Measurements from ENCODE around the gene L3MBTL4.

DNA sequence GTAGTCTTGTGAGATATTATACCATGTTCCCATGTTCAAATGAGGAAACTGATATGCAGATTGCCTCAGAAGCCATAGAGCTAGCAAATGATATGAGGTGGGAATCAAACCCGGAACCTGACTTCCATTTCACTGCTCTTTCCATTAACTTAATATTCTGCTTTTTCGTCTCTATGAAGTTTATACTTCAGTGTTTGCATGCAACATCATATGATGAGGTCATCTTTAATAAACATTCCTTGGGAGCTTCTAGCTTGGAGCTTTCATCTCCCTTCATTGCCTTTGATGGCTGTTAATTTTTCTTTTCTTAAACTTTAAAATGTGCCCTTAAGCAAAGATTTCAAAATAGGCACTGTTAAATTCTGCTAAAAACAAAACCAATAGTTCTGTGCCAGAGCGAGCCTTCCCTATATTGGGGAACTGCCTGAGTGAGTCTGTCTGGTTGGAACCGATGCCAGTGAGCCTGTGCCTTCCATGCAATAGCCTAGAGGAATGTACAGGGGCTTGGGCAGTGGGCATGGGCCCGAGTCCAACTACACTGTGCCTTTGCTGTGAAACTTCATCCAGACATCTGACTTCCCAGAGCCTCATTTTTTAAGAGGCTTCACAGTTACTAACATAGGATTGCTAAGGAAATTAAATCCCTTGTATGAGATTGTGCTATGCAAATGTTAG, 428.3 kb downstream of the L3MBTL4 start:
- TF ChIP-seq GATA2 (IDR thresholded peaks at IDR 0.05; ENCODE audit: low read depth, low read length) (no peak), GATA3 (IDR thresholded peaks at IDR 0.05; ENCODE audit: low read depth, low read length) (no peak)
